Measurements from ENCODE around the gene LACTB. TPM values are rescaled to one million over a fixed set of nuclear protein-coding genes. Genes with fewer than 3 reads are reported as not detected.

Gene LACTB
- total RNA-seq = 22.3 and 27.5 TPM in 2 replicates
- polyA plus RNA-seq (2012) = 21.4 TPM

- peak; percentile 93 for DNase-seq (ENCODE audit: low read depth)
Measured at GRCh38 chr15:63121382-63122001, at the start of gene LACTB. LACTB (plus strand) TSS chr15:63121861; CDS start chr15:63121872, 11 bp downstream.

- no peak for DNase-seq (ENCODE audit: low read depth)
Measured at GRCh38 chr15:63072023-63072650, 49.5 kb upstream of the LACTB start.

- DNase-seq (ENCODE audit: low read depth) = no peak
Measured at GRCh38 chr15:63072809-63073277, 48.8 kb upstream of the LACTB start.

GRCh38 chr15:63073497-63074172 lies 48.0 kb upstream of the LACTB start:
- DNase-seq (ENCODE audit: low read depth) = no peak

- no peak for DNase-seq (ENCODE audit: low read depth)
Measured at GRCh38 chr15:63075015-63075983, 46.4 kb upstream of the LACTB start.

GRCh38 chr15:63075984-63076713 lies 45.5 kb upstream of the LACTB start:
- no peak for DNase-seq (ENCODE audit: low read depth)

GRCh38 chr15:63076714-63077046 lies 45.0 kb upstream of the LACTB start:
- DNase-seq (ENCODE audit: low read depth) = no peak

GRCh38 chr15:63077952-63078351 lies 43.7 kb upstream of the LACTB start:
- DNase-seq (ENCODE audit: low read depth) = no peak

- DNase-seq (ENCODE audit: low read depth) = no peak
Measured at GRCh38 chr15:63079947-63080626, 41.6 kb upstream of the LACTB start.

- no peak for DNase-seq (ENCODE audit: low read depth)
Measured at GRCh38 chr15:63080634-63081250, 40.9 kb upstream of the LACTB start.

GRCh38 chr15:63082366-63082765 lies 39.3 kb upstream of the LACTB start:
- DNase-seq (ENCODE audit: low read depth) = no peak

GRCh38 chr15:63083044-63083443 lies 38.6 kb upstream of the LACTB start:
- no peak for DNase-seq (ENCODE audit: low read depth)

GRCh38 chr15:63083541-63083940 lies 38.1 kb upstream of the LACTB start:
- DNase-seq (ENCODE audit: low read depth) = no peak

GRCh38 chr15:63084806-63085205 lies 36.9 kb upstream of the LACTB start:
- DNase-seq (ENCODE audit: low read depth) = no peak

- no peak for DNase-seq (ENCODE audit: low read depth)
Measured at GRCh38 chr15:63085289-63085688, 36.4 kb upstream of the LACTB start.

GRCh38 chr15:63086271-63086670 lies 35.4 kb upstream of the LACTB start:
- no peak for DNase-seq (ENCODE audit: low read depth)

GRCh38 chr15:63086947-63087346 lies 34.7 kb upstream of the LACTB start:
- no peak for DNase-seq (ENCODE audit: low read depth)

- DNase-seq (ENCODE audit: low read depth) = no peak
Measured at GRCh38 chr15:63088533-63089245, 33.0 kb upstream of the LACTB start.
